Measurements from ENCODE around the gene SLC8A3.

DNA sequence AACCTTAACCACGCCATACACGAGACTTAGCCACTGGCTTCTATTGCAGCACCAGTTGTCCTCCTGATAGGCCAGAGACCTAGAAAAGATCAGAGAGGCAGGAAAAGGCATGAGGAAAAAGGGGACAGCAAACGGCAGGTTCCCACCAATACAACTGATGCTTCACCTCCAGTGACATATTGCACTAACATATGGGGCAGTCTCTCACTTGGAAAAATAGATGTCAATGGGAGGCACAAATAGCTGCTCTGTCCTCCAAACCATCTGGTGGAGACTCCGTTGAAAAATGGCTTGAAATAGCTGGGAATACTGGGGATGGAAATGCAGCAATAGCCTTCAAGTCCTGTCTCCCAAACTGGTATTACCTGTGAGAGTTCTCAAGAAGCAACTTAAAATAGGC, 20.3 kb downstream of the SLC8A3 start:
- TF ChIP-seq, protein P1, sequence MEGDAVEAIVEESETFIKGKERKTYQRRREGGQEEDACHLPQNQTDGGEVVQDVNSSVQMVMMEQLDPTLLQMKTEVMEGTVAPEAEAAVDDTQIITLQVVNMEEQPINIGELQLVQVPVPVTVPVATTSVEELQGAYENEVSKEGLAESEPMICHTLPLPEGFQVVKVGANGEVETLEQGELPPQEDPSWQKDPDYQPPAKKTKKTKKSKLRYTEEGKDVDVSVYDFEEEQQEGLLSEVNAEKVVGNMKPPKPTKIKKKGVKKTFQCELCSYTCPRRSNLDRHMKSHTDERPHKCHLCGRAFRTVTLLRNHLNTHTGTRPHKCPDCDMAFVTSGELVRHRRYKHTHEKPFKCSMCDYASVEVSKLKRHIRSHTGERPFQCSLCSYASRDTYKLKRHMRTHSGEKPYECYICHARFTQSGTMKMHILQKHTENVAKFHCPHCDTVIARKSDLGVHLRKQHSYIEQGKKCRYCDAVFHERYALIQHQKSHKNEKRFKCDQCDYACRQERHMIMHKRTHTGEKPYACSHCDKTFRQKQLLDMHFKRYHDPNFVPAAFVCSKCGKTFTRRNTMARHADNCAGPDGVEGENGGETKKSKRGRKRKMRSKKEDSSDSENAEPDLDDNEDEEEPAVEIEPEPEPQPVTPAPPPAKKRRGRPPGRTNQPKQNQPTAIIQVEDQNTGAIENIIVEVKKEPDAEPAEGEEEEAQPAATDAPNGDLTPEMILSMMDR (IDR thresholded peaks at IDR 0.05) = no peak
- TF ChIP-seq POLR2A (IDR thresholded peaks at IDR 0.05) = no peak
